C4-2B (cell line): ENCODE data around the gene HIF1AN.

Experiments
- CTCF ChIP-seq: fragments of 450-650 bp; conservative IDR thresholded peaks from 2 replicates; pipeline ENCODE4 v1.5.1; 2017; ENCODE audit warnings: mild to moderate bottlenecking
- ZFX ChIP-seq: fragments of 450-650 bp; IDR thresholded peaks from 2 replicates; pipeline ENCODE4 v1.6.1; 2017

GRCh38 chr10:100567826-100568225 is 32.1 kb downstream of the HIF1AN start:
- no peak for TF ChIP-seq CTCF
- no peak for TF ChIP-seq ZFX
